Fibroblast of skin of left biceps (primary cell): ENCODE measurements around the gene RAB40B.

Experiments
- DNase-seq, 2 experiments: peaks; one replicate each; pipeline ENCODE4 v3.0.0-alpha.2; 2013; ENCODE audit warnings: low read depth in 2 of 2

RAB40B gene

GRCh38 chr17:82692268-82692667 lies 6.2 kb downstream of the RAB40B start:
- no peak for DNase-seq

- DNase-seq, result no peak
Observed at GRCh38 chr17:82691714-82692113, 6.8 kb downstream of the RAB40B start.

- DNase-seq, result no peak
Observed at GRCh38 chr17:82690786-82691489, 7.6 kb downstream of the RAB40B start.

GRCh38 chr17:82689077-82689476 lies 9.4 kb downstream of the RAB40B start:
- DNase-seq, result no peak

GRCh38 chr17:82687871-82688270 lies 10.6 kb downstream of the RAB40B start:
- no peak for DNase-seq

- no peak for DNase-seq
Observed at GRCh38 chr17:82687375-82687861, 11.1 kb downstream of the RAB40B start.

GRCh38 chr17:82686366-82687324 lies 11.9 kb downstream of the RAB40B start:
- no peak for DNase-seq

- DNase-seq, result no peak
Observed at GRCh38 chr17:82685291-82685690, 13.2 kb downstream of the RAB40B start.

- DNase-seq, result no peak
Observed at GRCh38 chr17:82684228-82684841, 14.2 kb downstream of the RAB40B start.

GRCh38 chr17:82683534-82683933 lies 15.0 kb downstream of the RAB40B start:
- no peak for DNase-seq

GRCh38 chr17:82681547-82681946 lies 17.0 kb downstream of the RAB40B start:
- no peak for DNase-seq

GRCh38 chr17:82679586-82680465 lies 18.7 kb downstream of the RAB40B start:
- DNase-seq, result no peak

GRCh38 chr17:82678265-82678891 lies 20.1 kb downstream of the RAB40B start:
- DNase-seq, result no peak

GRCh38 chr17:82677353-82677925 lies 21.1 kb downstream of the RAB40B start:
- DNase-seq, result no peak

- DNase-seq, result no peak
Observed at GRCh38 chr17:82675476-82676245, 22.8 kb downstream of the RAB40B start.

- DNase-seq, result no peak
Observed at GRCh38 chr17:82674656-82675475, 23.6 kb downstream of the RAB40B start.

GRCh38 chr17:82670661-82671450 lies 27.6 kb downstream of the RAB40B start:
- DNase-seq, result no peak

GRCh38 chr17:82668631-82669099 lies 29.8 kb downstream of the RAB40B start:
- DNase-seq, result peak in 1 of 2 experiments; percentile 6
